Femur (tissue), 1 donor: ENCODE measurements around the gene BST1.
"Not testable (repeated sequence)": the region's sequence is repeated elsewhere in the genome, so short reads cannot be mapped to it uniquely, and the experiment has no call there.

Experiments used
- DNase-seq: peaks from one replicate; pipeline ENCODE4 v3.0.0-alpha.2; 2017

Gene BST1

GRCh38 chr4:15714646-15715435, 12.0 kb downstream of the BST1 start:
- DNase-seq: no peak

GRCh38 chr4:15716115-15716514, 13.2 kb downstream of the BST1 start:
- no peak for DNase-seq

- DNase-seq: no peak
Observed at GRCh38 chr4:15717086-15717485, 14.2 kb downstream of the BST1 start.

- DNase-seq: no peak
Observed at GRCh38 chr4:15717657-15718416, 15.0 kb downstream of the BST1 start.

GRCh38 chr4:15718465-15718864, 15.6 kb downstream of the BST1 start:
- no peak for DNase-seq

- DNase-seq: no peak
Observed at GRCh38 chr4:15718959-15719358, 16.1 kb downstream of the BST1 start.

- DNase-seq: no peak
Observed at GRCh38 chr4:15719506-15719905, 16.6 kb downstream of the BST1 start.

- DNase-seq: no peak
Observed at GRCh38 chr4:15720851-15721250, 18.0 kb downstream of the BST1 start.

- no peak for DNase-seq
Observed at GRCh38 chr4:15725608-15726007, 22.7 kb downstream of the BST1 start.

GRCh38 chr4:15729910-15730533, 27.2 kb downstream of the BST1 start:
- no peak for DNase-seq

- not testable (repeated sequence) for DNase-seq
Observed at GRCh38 chr4:15733061-15733460, 30.2 kb downstream of the BST1 start.

GRCh38 chr4:15735536-15735935, 32.7 kb downstream of the BST1 start:
- DNase-seq: no peak

GRCh38 chr4:15736514-15737050, 33.7 kb downstream of the BST1 start:
- DNase-seq: no peak

- DNase-seq: no peak
Observed at GRCh38 chr4:15737255-15737654, 34.4 kb downstream of the BST1 start.

GRCh38 chr4:15738877-15739276, 36.0 kb downstream of the BST1 start:
- DNase-seq: no peak

GRCh38 chr4:15740764-15741404, 38.0 kb downstream of the BST1 start:
- DNase-seq: no peak

GRCh38 chr4:15742083-15742582, 39.3 kb downstream of the BST1 start:
- no peak for DNase-seq

- DNase-seq: no peak
Observed at GRCh38 chr4:15742637-15743036, 39.8 kb downstream of the BST1 start.

- DNase-seq: no peak
Observed at GRCh38 chr4:15744016-15744545, 41.2 kb downstream of the BST1 start.

GRCh38 chr4:15746110-15746509, 43.2 kb downstream of the BST1 start:
- no peak for DNase-seq

- DNase-seq: no peak
Observed at GRCh38 chr4:15749001-15749400, 46.1 kb downstream of the BST1 start.

- DNase-seq: no peak
Observed at GRCh38 chr4:15751153-15751552, 48.3 kb downstream of the BST1 start.

GRCh38 chr4:15753081-15753480, 50.2 kb downstream of the BST1 start:
- no peak for DNase-seq
